ENCODE measurements around the gene TOM1L2. TPM values are rescaled to one million over a fixed set of nuclear protein-coding genes. Genes with fewer than 3 reads are reported as not detected.

TOM1L2 gene
- polyA plus RNA-seq, 3 donors from 2014 or later: 1.9 to 6.1 (median 4.2) TPM

- Mint-ChIP-seq H3K36me3 (no peaks in the 10 kb centered on the region), H3K4me3 (peak overlapping the region; percentile 73 to 84 (median 73)), H3K9me3 (no peaks in the 10 kb centered on the region), H3K4me1 (peaks cover 52 to 57% of the 10 kb centered on the region in 2 donors), H3K27me3 (ENCODE audit: low read depth in 3 of 3) (peaks cover 0 to 21% (median 13%) of the 10 kb centered on the region in 3 donors), H3K27ac (peak overlapping the region; percentile 90 to 97 (median 96))
- no peak for DNase-seq
Observed at GRCh38 chr17:17848311-17849082, 123.7 kb downstream of the TOM1L2 start.

- H3K4me3 Mint-ChIP-seq: peak overlapping the region in 3 of 5 donors; percentile 13 to 36 (median 13)
- DNase-seq: no peak
- no peaks in the 10 kb centered on the region for H3K36me3 Mint-ChIP-seq
- peaks cover 0 to 21% (median 15%) of the 10 kb centered on the region in 3 donors for H3K27me3 Mint-ChIP-seq (ENCODE audit: low read depth in 3 of 3)
- peaks cover 52 to 57% of the 10 kb centered on the region in 2 donors for H3K4me1 Mint-ChIP-seq
- H3K9me3 Mint-ChIP-seq: no peaks in the 10 kb centered on the region
- H3K27ac Mint-ChIP-seq: peak overlapping the region in 3 of 6 donors; percentile 13 to 71 (median 37)
Observed at GRCh38 chr17:17847726-17848125, 124.5 kb downstream of the TOM1L2 start.

GRCh38 chr17:17847118-17847689, 125.0 kb downstream of the TOM1L2 start:
- H3K36me3 Mint-ChIP-seq: no peaks in the 10 kb centered on the region
- H3K4me3 Mint-ChIP-seq: peak overlapping the region in 3 of 5 donors; percentile 13 to 36 (median 13)
- no peaks in the 10 kb centered on the region for H3K9me3 Mint-ChIP-seq
- no peak for DNase-seq
- peaks cover 0 to 21% (median 15%) of the 10 kb centered on the region in 3 donors for H3K27me3 Mint-ChIP-seq (ENCODE audit: low read depth in 3 of 3)
- H3K4me1 Mint-ChIP-seq: peaks cover 50 to 56% of the 10 kb centered on the region in 2 donors
- H3K27ac Mint-ChIP-seq: peak overlapping the region in 3 of 6 donors; percentile 24 to 71 (median 37)

- Mint-ChIP-seq H3K36me3 (no peaks in the 10 kb centered on the region), H3K27me3 (ENCODE audit: low read depth in 3 of 3) (peaks cover 0 to 19% (median 15%) of the 10 kb centered on the region in 3 donors), H3K4me1 (peaks cover 44 to 51% of the 10 kb centered on the region in 2 donors), H3K27ac (peak overlapping the region in 2 of 6 donors; percentile 34 to 53), H3K9me3 (no peaks in the 10 kb centered on the region), H3K4me3 (no peak overlapping the region)
- DNase-seq: no peak
Observed at GRCh38 chr17:17846645-17847044, 125.6 kb downstream of the TOM1L2 start.

- H3K9me3 Mint-ChIP-seq: no peaks in the 10 kb centered on the region
- no peaks in the 10 kb centered on the region for H3K36me3 Mint-ChIP-seq
- H3K4me1 Mint-ChIP-seq: peaks cover 41 to 48% of the 10 kb centered on the region in 2 donors
- DNase-seq: no peak
- H3K4me3 Mint-ChIP-seq: no peak overlapping the region
- H3K27me3 Mint-ChIP-seq (ENCODE audit: low read depth in 3 of 3): peaks cover 0 to 16% (median 15%) of the 10 kb centered on the region in 3 donors
- H3K27ac Mint-ChIP-seq: peak overlapping the region in 1 of 6 donors; percentile 28
Observed at GRCh38 chr17:17846003-17846402, 126.2 kb downstream of the TOM1L2 start.

DNA sequence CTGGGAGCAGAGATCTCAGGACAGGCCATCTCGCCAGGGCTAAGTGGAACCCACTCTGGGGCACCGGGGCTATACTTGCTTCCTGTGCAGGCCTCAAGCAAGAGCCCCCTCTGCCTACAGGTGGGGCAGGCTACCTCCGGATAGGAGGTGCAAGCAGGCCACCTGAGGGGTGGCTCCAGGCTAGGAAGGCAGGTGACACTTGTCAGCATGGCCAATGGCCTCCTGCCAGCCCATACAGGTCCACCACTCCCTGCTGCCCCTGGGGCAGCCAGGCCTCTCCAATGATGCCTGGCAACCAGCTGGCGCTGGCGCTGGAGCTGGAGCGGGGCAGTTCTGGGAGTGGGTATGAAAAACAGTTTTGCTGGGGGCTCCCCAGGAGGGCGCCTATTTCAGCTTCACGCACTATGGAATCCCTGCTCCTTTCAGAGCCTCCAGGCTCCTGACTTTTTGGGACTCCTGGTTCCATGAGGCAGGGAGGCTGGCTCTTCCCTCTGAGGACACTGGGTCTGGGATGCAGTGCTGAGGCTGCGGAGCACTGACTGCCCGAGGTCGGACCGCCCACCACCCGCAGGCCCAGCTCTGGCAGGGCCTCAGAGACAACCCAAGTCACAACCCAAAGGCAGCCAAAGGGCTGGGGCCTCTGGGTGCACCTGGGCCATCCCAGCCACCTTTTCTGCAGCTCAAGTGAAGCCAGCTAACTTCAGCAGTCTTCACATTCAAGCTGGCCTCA, 127.0 kb downstream of the TOM1L2 start:
- H3K4me3 Mint-ChIP-seq: no peak overlapping the region
- DNase-seq: no peak
- H3K36me3 Mint-ChIP-seq: no peaks in the 10 kb centered on the region
- H3K27ac Mint-ChIP-seq: no peak overlapping the region
- H3K27me3 Mint-ChIP-seq (ENCODE audit: low read depth in 3 of 3): peaks cover 0 to 12% (median 11%) of the 10 kb centered on the region in 3 donors
- peaks cover 37 to 42% of the 10 kb centered on the region in 2 donors for H3K4me1 Mint-ChIP-seq
- no peaks in the 10 kb centered on the region for H3K9me3 Mint-ChIP-seq

- DNase-seq: no peak
- no peaks in the 10 kb centered on the region for H3K36me3 Mint-ChIP-seq
- H3K27ac Mint-ChIP-seq: no peak overlapping the region
- H3K4me1 Mint-ChIP-seq: peaks cover 33 to 40% of the 10 kb centered on the region in 2 donors
- H3K9me3 Mint-ChIP-seq: no peaks in the 10 kb centered on the region
- no peak overlapping the region for H3K4me3 Mint-ChIP-seq
- H3K27me3 Mint-ChIP-seq (ENCODE audit: low read depth in 3 of 3): peaks cover 2 to 10% (median 8%) of the 10 kb centered on the region in 3 donors
Observed at GRCh38 chr17:17844500-17844899, 127.7 kb downstream of the TOM1L2 start.

- H3K4me1 Mint-ChIP-seq: peaks cover 33 to 40% of the 10 kb centered on the region in 2 donors
- DNase-seq: no peak
- no peak overlapping the region for H3K4me3 Mint-ChIP-seq
- H3K36me3 Mint-ChIP-seq: no peaks in the 10 kb centered on the region
- H3K9me3 Mint-ChIP-seq: no peaks in the 10 kb centered on the region
- no peak overlapping the region for H3K27ac Mint-ChIP-seq
- H3K27me3 Mint-ChIP-seq (ENCODE audit: low read depth in 3 of 3): peaks cover 4 to 7% (median 5%) of the 10 kb centered on the region in 3 donors
Observed at GRCh38 chr17:17844079-17844478, 128.1 kb downstream of the TOM1L2 start.

GRCh38 chr17:17843096-17843495, 129.1 kb downstream of the TOM1L2 start:
- DNase-seq: no peak
- Mint-ChIP-seq H3K27ac (no peak overlapping the region), H3K4me3 (no peak overlapping the region), H3K4me1 (peaks cover 24 to 38% of the 10 kb centered on the region in 2 donors), H3K9me3 (no peaks in the 10 kb centered on the region), H3K36me3 (no peaks in the 10 kb centered on the region), H3K27me3 (ENCODE audit: low read depth in 3 of 3) (peaks cover 2 to 6% (median 4%) of the 10 kb centered on the region in 3 donors)

DNA sequence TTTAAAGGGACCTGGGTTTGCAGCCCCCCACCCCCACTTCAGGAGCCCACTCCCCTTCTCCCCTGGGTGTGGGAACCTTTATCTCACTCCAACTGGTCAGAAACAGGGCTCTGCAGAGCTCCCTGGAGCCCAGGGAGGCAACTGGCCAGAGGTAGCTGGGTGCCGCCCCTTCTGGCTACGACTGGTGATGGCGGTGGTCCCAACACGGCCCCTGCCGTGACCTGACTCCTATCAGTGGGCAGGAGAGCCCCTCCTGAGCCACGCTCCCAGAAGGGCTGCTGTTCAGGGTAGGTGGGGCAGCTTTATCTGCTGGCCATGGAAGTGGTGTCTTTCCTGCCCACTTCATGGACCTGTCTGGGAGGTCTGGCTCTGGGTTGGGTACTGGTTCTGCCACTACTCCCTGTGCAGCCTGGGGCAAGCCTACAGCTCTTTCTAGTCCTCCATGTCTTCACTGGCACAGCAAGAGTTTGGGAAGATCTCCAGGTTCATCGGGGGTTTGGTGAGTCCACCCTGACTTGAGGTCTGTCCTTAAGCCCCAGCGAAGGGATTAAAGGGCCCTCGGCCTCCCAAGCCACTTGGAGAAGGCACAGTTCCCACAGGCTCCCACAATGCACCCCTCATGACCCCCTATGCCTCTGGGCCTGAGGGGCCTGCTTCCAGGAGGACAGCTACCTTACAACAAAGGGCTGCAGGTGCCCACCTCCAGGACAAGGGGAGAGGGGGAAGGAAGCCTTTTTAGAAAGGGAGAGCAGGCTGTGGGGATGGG, 129.9 kb downstream of the TOM1L2 start:
- no peak overlapping the region for H3K4me3 Mint-ChIP-seq
- H3K36me3 Mint-ChIP-seq: no peaks in the 10 kb centered on the region
- peaks cover 21 to 35% of the 10 kb centered on the region in 2 donors for H3K4me1 Mint-ChIP-seq
- DNase-seq: no peak
- peaks cover 4 to 12% (median 4%) of the 10 kb centered on the region in 3 donors for H3K27me3 Mint-ChIP-seq (ENCODE audit: low read depth in 3 of 3)
- no peaks in the 10 kb centered on the region for H3K9me3 Mint-ChIP-seq
- peak overlapping the region in 4 of 6 donors; percentile 35 to 66 (median 46) for H3K27ac Mint-ChIP-seq

DNA sequence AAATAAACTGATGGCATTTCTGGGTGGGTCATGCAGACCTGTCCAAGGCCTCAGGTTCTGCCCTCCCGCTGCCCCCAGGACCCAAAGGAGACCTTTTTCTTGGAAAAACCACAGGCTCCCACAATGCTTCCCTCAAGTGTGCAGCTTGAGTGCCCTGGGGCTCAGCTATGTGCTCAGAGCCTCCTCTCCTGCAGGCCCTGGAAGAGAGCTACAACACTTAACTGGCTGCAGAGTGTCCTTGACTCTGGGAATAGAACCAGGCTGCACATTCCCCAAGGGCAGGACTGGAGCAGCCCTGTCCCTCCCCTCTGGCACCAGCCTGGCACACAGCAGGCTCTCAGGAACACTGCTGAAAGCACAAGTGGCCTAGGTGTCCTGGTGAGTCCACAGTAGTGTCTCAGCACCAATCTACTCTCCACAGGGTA, 130.6 kb downstream of the TOM1L2 start:
- Mint-ChIP-seq H3K4me1 (peaks cover 24 to 38% of the 10 kb centered on the region in 2 donors), H3K27ac (peak overlapping the region in 5 of 6 donors; percentile 51 to 94 (median 84)), H3K36me3 (no peaks in the 10 kb centered on the region), H3K9me3 (no peaks in the 10 kb centered on the region), H3K27me3 (ENCODE audit: low read depth in 3 of 3) (peaks cover 6 to 17% (median 7%) of the 10 kb centered on the region in 3 donors), H3K4me3 (no peak overlapping the region)
- DNase-seq: no peak

GRCh38 chr17:17840751-17841591, 131.2 kb downstream of the TOM1L2 start:
- Mint-ChIP-seq H3K9me3 (no peaks in the 10 kb centered on the region), H3K4me3 (peak overlapping the region; percentile 47 to 77 (median 65)), H3K36me3 (no peaks in the 10 kb centered on the region), H3K27ac (peak overlapping the region; percentile 61 to 94 (median 85)), H3K27me3 (ENCODE audit: low read depth in 3 of 3) (peaks cover 9 to 20% (median 9%) of the 10 kb centered on the region in 3 donors), H3K4me1 (peaks cover 26 to 34% of the 10 kb centered on the region in 2 donors)
- no peak for DNase-seq
